HG02588 (cell line): ENCODE results near the gene MCM5.
"Not testable (repeated sequence)": the region's sequence is repeated elsewhere in the genome, so short reads cannot be mapped to it uniquely, and the experiment has no call there.

Experiments
- ATAC-seq: cut with Tn5 transposase; IDR thresholded peaks from one replicate; pipeline ENCODE4 v1.9.1; 2021; ENCODE audit warnings: mild to moderate bottlenecking, moderate library complexity; ENCODE audit not compliant: unreplicated experiment

The MCM5 gene

DNA sequence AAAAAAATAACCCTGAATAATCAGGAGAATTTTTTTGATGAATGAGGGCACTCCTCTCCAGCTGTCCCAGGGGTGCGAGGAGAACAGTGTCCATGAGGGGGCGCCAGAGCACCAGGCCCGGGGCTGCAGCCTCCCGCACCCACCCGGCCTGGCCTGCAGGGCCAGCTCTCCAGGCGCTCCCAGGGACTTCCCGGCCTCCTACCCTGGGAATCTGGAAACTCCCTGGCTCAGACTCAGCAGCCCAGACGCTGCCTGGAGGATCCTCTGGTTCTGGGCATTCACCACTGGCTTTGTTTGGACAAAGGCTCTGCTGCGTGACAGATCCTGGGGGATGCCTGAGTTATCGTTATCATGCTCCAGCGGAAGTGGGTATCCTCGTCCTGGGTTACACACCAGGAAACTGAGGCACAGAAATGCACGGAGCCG is 31.0 kb downstream of the MCM5 start:
- ATAC-seq: no peak

DNA sequence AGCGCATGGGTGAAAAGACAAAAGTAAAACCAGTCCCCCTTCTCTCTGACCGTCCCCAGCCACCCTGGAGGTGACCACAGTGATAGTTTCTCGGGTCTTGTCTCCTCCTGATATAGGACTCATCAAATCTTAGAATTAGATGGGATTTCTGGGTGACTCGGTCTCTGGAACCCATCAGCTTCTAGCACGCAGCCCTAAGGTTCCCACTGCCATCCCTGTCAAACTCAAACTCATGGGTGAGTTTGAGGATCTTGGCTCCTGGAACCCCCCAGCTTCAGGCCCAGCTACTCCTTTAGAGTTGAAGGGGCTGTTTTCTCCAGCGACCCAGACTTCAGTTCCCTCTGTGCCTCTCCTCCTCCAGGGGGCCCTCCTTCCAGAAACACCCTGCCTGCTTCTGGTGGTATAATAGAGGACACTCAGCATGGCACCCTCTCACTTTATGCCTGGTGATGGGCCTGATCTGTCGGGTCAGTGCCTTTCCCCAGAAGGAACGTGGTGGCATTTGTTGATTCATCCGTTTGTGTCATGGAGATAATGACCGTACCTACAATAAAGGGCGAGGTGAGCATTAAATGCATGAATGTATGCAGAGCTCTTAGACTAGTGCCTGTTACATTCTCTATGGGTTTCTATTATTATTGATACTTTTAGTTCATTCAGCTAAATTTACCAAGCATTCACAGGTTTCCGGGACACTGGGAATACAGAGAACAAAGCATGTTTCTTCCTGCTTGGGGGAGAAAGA is 31.7 kb downstream of the MCM5 start:
- ATAC-seq: no peak

DNA sequence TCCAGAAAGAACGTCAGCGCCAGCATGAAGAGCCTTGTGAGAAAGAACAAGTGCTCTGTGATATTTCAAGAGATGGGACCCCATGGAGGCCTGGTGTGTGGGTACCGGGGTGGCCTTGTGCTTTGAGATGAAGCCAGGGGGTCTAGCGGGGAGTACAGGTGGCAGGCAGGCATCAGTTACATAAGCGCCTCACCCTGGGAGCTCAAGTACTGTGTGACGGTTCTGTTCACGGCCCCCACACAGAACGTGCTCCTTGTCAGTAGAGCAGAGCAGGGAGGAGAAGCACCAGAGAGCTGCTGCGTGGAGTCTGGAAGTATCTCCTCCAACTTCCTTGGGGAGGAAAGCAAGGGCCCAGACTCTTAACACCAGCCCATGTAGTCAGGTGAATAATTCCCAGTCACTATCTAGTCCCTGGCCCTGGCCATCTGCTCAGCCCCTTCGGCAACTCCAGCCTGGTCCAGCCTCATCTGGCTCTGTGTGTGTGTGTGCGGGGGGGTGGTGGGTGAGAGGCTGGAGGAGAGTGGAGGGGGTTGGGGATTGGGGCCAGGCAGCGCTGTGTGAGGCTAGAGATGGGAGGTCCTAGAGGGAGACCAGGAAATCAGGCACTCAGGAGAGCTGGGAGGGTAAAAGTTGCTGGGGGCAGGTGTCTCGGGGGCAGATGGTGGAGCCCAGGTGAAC is 32.4 kb downstream of the MCM5 start:
- no peak for ATAC-seq

- no peak for ATAC-seq
Measured at GRCh38 chr22:35434061-35434710, 34.2 kb downstream of the MCM5 start.

DNA sequence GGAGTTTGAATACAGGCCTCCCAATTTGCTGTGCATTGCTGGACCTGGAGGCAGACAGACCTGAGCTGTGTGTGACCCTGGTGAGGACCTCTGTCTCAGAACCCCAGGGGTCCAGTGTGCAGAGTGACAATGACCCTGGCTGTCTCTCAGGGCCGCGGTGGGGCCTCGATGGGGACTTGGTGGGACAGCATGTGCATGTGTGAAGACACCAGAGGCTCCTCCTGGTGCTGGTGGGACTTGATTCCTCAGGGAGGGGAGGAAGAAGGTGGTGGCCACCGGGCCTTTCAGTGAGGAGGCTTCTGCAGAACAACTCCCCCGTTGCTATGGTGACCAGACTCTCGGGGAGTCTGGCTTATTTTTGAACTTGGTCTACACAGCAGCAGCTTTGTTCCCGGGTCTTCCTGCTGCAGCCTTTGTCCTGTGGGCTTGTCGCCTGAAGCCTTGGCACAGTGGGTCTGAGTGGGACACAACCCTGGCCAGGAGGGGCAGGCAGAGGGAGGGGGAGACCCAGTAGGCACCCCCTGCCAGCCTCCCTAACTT is 35.3 kb downstream of the MCM5 start:
- ATAC-seq: no peak

GRCh38 chr22:35436421-35436820 is 36.5 kb downstream of the MCM5 start:
- ATAC-seq: no peak

- no peak for ATAC-seq
Measured at GRCh38 chr22:35437049-35437448, 37.1 kb downstream of the MCM5 start.

DNA sequence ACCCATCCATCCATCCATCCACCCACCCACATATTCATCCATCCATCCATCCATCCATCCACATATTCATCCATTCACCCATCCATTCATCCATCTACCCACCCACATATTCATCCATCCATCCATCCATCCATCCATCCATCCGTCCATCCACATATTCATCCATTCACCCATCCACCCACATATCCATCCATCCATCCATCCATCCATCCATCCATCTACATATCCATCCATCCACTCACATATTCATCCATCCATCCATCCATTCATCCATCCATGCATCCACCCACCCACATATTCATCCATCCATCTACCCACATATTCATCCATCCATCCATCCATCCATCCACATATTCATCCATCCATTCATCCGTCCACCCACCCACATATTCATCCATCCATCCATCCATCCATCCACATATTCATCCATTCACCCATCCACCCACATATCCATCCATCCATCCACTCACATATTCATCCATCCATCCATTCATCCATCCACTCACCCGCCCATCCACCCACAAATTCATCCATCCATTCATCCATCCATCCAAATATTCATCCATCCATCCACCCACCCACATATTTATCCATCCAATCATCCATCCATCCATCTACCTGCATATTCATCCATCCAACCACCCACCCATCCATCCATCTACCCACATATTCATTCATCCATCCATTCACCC is 38.9 kb downstream of the MCM5 start:
- not testable (repeated sequence) for ATAC-seq

DNA sequence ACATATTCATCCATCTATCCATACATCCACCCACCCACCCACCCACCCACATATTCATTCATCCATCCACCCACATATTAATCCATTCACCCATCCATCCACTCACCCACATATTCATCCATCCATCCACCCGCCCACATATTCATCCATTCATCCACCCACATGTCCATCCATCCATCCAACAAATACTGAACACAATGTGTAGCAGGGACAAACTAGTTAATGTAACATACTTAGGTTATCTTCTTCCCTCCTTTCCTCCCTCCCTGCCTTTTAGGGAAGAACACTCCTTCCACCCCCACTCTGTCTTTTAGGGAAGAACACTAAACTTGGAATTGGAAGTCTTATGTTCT is 39.4 kb downstream of the MCM5 start:
- no peak for ATAC-seq

DNA sequence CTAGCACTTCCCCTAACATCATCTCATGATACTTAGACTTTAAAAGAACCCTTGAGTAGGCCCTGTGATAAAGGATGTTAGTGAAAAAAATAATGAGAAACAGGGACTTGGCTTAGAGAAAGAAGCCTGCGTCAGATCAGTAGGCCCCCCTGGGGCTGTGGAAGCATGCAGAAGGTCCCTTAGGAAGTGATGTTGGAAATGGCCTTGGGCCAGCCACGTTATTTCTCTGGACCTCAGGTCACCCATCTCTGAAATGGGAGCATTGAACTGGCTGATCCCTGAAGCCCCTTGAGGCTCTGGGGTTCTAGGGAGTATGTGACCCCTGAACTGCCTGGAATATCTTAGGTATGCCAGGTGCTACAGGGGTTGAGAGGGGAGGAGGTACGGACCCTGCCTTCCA is 40.2 kb downstream of the MCM5 start:
- ATAC-seq: no peak

- no peak for ATAC-seq
Measured at GRCh38 chr22:35441489-35442100, 41.7 kb downstream of the MCM5 start.

DNA sequence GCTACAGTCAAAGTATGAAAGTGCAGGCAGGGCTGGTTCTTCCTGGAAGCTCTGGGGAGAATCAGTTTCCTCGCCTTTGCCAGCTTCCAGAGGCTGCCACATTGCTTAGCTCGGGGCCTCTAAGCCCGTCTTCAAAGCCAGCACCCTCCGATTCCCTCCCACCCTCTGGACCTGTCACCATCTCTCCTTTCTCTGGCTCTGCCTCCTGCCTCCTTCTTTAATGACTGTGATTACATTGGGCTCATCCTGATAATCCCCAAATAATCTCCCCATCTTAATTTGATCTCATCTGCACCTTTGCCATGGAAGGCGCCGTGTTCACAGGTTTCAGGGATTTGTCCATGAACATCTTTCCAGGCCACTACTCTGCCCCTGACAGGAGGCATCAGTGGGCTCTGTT is 42.5 kb downstream of the MCM5 start:
- ATAC-seq: no peak

- ATAC-seq: no peak
Measured at GRCh38 chr22:35443338-35443737, 43.4 kb downstream of the MCM5 start.

DNA sequence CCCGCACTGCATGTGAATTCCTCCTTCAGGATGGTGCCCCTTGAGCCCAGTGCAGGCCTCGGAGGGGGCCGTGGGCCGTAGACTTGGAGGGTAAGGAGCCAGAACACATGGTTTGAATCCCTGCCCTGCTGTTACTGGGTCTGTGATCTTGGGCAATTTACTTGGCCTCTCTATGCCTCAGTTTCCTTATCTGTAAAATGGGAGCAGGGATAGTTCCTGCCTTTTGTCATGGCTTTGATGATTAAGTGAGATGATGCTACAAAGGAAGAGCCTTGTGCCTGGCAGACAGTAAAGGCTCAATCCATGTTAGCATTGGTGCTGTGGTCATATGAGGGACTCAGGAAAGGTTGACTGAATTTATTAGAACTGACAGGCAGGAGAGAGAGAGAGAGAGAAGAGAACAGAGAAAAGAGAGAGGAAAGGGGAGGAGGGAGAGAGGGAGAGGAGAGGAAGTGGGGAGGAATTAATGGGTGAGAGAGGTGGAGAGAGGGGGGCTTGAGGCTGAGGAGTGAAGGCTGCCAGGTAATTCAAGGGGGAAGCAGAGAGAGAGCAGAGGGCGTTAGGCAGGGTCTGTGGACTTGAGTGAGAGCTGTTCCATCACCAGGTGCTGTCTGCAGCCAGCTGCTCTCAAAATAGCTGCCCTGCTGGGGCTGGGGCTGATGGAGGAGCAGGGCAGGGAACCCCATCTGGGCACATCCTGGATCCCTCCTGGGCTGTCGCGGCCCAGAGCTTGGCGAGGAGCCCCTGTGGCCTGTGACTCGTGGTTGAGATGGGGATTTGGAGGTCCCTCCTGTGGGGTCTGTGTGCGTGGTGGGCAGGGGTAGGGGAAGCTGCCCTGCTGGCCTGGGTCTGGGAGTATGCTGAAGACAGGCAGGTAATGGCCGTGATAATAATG is 44.1 kb downstream of the MCM5 start:
- ATAC-seq: no peak

GRCh38 chr22:35444685-35445399 is 44.9 kb downstream of the MCM5 start:
- no peak for ATAC-seq

DNA sequence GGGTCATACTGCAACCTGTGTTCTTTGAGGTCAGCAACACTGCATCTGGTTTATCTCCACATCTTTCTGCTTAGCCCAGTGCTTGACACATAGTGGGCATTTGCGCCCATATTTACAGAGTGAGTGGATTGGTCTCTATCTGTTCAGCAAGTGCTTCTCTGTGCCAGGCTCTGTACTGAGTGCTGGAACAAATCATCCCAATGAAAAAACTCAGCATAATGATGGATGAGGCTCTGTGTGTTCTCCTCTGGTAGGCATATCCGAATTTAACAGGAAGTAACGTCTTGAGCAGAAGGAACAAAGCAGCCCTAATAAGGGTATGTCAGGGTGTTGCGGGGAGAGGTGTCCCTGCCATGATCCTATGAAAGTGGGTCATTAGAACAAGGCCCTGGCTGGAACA is 46.0 kb downstream of the MCM5 start:
- ATAC-seq: no peak

DNA sequence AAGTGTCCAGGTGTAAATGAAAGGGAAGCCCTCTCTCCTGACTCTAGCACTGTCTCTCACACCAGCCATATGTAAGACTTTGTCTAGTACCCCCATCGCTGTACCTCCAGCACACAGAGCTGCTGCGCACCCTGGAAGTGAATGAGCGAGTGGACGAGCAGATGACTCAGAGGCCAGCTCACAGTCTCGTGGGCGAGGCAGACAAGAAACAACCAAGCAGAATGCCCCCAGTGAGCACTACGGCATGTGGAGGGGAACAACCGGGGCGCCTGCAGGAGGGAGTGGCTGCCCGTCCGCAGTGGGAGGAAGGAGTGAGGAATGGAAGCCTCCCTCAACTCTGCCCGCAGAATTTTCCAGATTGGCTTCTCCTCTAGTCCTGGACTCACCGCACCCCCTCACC is 46.4 kb downstream of the MCM5 start:
- no peak for ATAC-seq

DNA sequence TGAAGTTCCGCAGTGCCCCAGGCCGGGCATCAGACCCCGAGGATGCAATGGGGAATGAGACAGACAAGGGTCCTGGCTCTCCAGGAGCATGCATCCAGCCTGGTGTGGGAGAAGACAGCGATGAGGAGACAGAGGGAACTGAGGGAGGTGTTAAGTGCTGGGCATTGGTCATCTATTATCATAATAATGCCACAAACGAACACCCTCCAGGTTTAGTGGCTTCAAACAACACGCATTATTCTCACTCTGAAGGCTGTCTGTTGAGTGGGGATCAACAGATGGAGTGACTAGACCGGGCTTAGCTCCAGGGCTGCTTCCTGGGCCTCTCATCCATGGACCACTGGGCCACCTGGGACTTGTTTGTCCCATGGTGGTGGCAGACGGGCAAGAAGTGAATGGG is 48.6 kb downstream of the MCM5 start:
- ATAC-seq: no peak
